HepG2 (cell line): ENCODE results near the gene ENDOD1. TPM values are rescaled to one million over a fixed set of nuclear protein-coding genes. Genes with fewer than 3 reads are reported as not detected.
A peak's percentile ranks its signal among the peaks of the same experiment; 100 is the strongest.

ENCODE experiments used
- ARNT2 ChIP-seq: sonication (generic); formaldehyde crosslinking; IDR thresholded peaks from 2 replicates; pipeline ENCODE4 v1.8.0; 2022; ENCODE audit warnings: mild to moderate bottlenecking, low read depth, missing genetic modification reagents, moderate library complexity
- BCL6 ChIP-seq: IDR thresholded peaks from 2 replicates; pipeline ENCODE4 v1.6.1; 2016; ENCODE audit warnings: missing genetic modification reagents, missing compliant biosample characterization
- CEBPB ChIP-seq: IDR thresholded peaks from 2 replicates; pipeline ENCODE4 v1.6.1; 2011; ENCODE audit warnings: low read depth, low read length, improper control_type of control experiment, borderline replicate concordance
- CEBPZ ChIP-seq: IDR thresholded peaks from 2 replicates; pipeline ENCODE4 v1.6.1; 2012; ENCODE audit warnings: low read length, improper control_type of control experiment
- DMTF1 ChIP-seq: sonication (generic); formaldehyde crosslinking; IDR thresholded peaks from 2 replicates; pipeline ENCODE4 v1.4.0; 2020; ENCODE audit warnings: mild to moderate bottlenecking, missing genetic modification reagents
- FOSL2 ChIP-seq: sonication (generic); formaldehyde crosslinking; IDR thresholded peaks from 2 replicates; pipeline ENCODE4 v1.4.0; 2020; ENCODE audit warnings: missing genetic modification reagents
- HMG20B ChIP-seq: conservative IDR thresholded peaks from 2 replicates; pipeline ENCODE4 v1.6.1; 2016; ENCODE audit warnings: missing genetic modification reagents, missing compliant biosample characterization
- HNRNPLL ChIP-seq: fragments of 200-400 bp; formaldehyde crosslinking; IDR thresholded peaks from 2 replicates; pipeline ENCODE4 v1.6.1; 2017; ENCODE audit warnings: mild to moderate bottlenecking, low read depth, low read length; ENCODE audit not compliant: poor library complexity, severe bottlenecking
- KDM1A ChIP-seq: IDR thresholded peaks from 2 replicates; pipeline ENCODE4 v1.6.1; 2016; ENCODE audit warnings: missing compliant biosample characterization
- KLF12 ChIP-seq: sonication (generic); formaldehyde crosslinking; IDR thresholded peaks from 2 replicates; pipeline ENCODE4 v1.4.0; 2020; ENCODE audit warnings: missing genetic modification reagents, borderline replicate concordance
- MED8 ChIP-seq: sonication (generic); formaldehyde crosslinking; IDR thresholded peaks from 2 replicates; pipeline ENCODE4 v1.8.1; 2023; ENCODE audit warnings: mild to moderate bottlenecking, missing genetic modification reagents; ENCODE audit not compliant: insufficient replicate concordance
- PCBP1 ChIP-seq: fragments of 200-400 bp; formaldehyde crosslinking; IDR thresholded peaks from 2 replicates; pipeline ENCODE4 v1.6.1; 2017; ENCODE audit warnings: mild to moderate bottlenecking, low read depth, low read length, borderline replicate concordance
- PHF20 ChIP-seq: sonication (generic); formaldehyde crosslinking; IDR thresholded peaks from 2 replicates; pipeline ENCODE4 v1.5.0; 2020; ENCODE audit warnings: mild to moderate bottlenecking, missing genetic modification reagents
- PPARG ChIP-seq: conservative IDR thresholded peaks from 2 replicates; pipeline ENCODE4 v1.6.1; 2016; ENCODE audit warnings: missing biosample characterization, missing genetic modification reagents
- TERF1 ChIP-seq: sonication (generic); formaldehyde crosslinking; IDR thresholded peaks from 2 replicates; pipeline ENCODE4 v1.8.0; 2022; ENCODE audit warnings: mild to moderate bottlenecking, missing genetic modification reagents, moderate library complexity
- ZBTB10 ChIP-seq: sonication (generic); formaldehyde crosslinking; IDR thresholded peaks from 2 replicates; pipeline ENCODE4 v1.4.0; 2020; ENCODE audit warnings: missing genetic modification reagents, borderline replicate concordance
- ZKSCAN1 ChIP-seq: fragments of 150-350 bp; IDR thresholded peaks from 2 replicates; pipeline ENCODE4 v1.6.1; 2014; ENCODE audit warnings: low read length
- ZNF256 ChIP-seq: sonication (generic); formaldehyde crosslinking; conservative IDR thresholded peaks from 2 replicates; pipeline ENCODE4 v1.4.0; 2020; ENCODE audit warnings: missing genetic modification reagents
- ZNF557 ChIP-seq: sonication (generic); formaldehyde crosslinking; IDR thresholded peaks from 2 replicates; pipeline ENCODE4 v1.4.0; 2020; ENCODE audit warnings: missing genetic modification reagents
- ZNF839 ChIP-seq: sonication (generic); formaldehyde crosslinking; IDR thresholded peaks from 2 replicates; pipeline ENCODE4 v1.4.0; 2020; ENCODE audit warnings: missing genetic modification reagents, mild to moderate bottlenecking, borderline replicate concordance
- polyA plus RNA-seq, 8 experiments: library from polyadenylated mRNA; depleted of rRNA in 3 of 8; stranded (reverse) in 7 of 8; unstranded in 1 of 8; fragments of >200 nt; fragmentation: Illumina TruSeq in 4 of 8; extraction: Trizol in 4 of 8; gene quantifications; 2 replicates each; pipeline versions ENCODE4 v1.2.1 to v1.2.3, GENCODE V29; 2011 to 2016; ENCODE audit warnings: low read depth in 4 of 8, missing spikeins in 1 of 8, mixed read lengths in 1 of 8; ENCODE audit not compliant: insufficient read depth in 1 of 8
- total RNA-seq, 5 experiments: library from RNA; depleted of rRNA; stranded (reverse); fragments of >200 nt; fragmentation: Illumina TruSeq; extraction: Trizol; gene quantifications; 2 replicates each; pipeline ENCODE4 v1.2.3, GENCODE V29; 2016; ENCODE audit warnings: low read depth in 1 of 5

Gene ENDOD1
- total and polyA plus RNA-seq, 2 of the 13 experiments (the other 11 are each of a cell fraction or from before 2014, with no cell fraction given): 2.0 to 6.8 TPM

- TF ChIP-seq ZBTB10 (CRISPR knock-in tag) (no peak), PHF20 (CRISPR knock-in tag) (peak; percentile 66), CEBPZ (no peak), ZNF557 (CRISPR knock-in tag) (no peak), PPARG (CRISPR knock-in tag) (no peak), PCBP1 (no peak), ZNF839 (0 out of 2 replicates have a peak, but pooled peaks have one; percentile 32), ZNF256 (no peak), KLF12 (CRISPR knock-in tag) (no peak), ZKSCAN1 (no peak), BCL6 (CRISPR knock-in tag) (0 out of 2 replicates have a peak, but pooled peaks have one; percentile 23), TERF1 (CRISPR knock-in tag) (no peak), DMTF1 (CRISPR knock-in tag) (0 out of 2 replicates have a peak, but pooled peaks have one; percentile 47), CEBPB (no peak), HNRNPLL (peak; percentile 94), MED8 (CRISPR knock-in tag) (no peak), KDM1A (CRISPR knock-in tag) (no peak), FOSL2 (CRISPR knock-in tag) (peak; percentile 20), HMG20B (CRISPR knock-in tag) (no peak), ARNT2 (CRISPR knock-in tag) (no peak)
Observed at GRCh38 chr11:95067039-95067840, 22.4 kb upstream of the ENDOD1 start (continued).
